MCF 10A (cell line): ENCODE results near the gene WNT7A. TPM values are rescaled to one million over a fixed set of nuclear protein-coding genes. Genes with fewer than 3 reads are reported as not detected.

ENCODE experiments used
- BruUV-seq: library from RNA; stranded (reverse); fragments of 400-500 nt; replicated peaks from 2 replicates; lab custom pipeline; 2021; lab: Mats Ljungman, UMichigan
- CTCF ChIA-PET: fragments of 300-600 bp; sonication (Branson Sonifier 250); formaldehyde crosslinking; extraction: SDS; loops from one replicate; lab custom pipeline; 2021; ENCODE audit warnings: antibody characterized with exemption, inconsistent platforms; lab: Yijun Ruan, JAX
- POLR2A ChIA-PET: fragments of 300-600, 350-650 bp; sonication (Branson Sonifier 250); formaldehyde crosslinking; extraction: SDS; loops from one replicate; lab custom pipeline; 2020; ENCODE audit warnings: antibody characterized with exemption, inconsistent platforms; lab: Yijun Ruan, JAX
- DNase-seq: peaks from one replicate; pipeline ENCODE4 v3.0.0-alpha.2; 2018; ENCODE audit not compliant: unreplicated experiment
- H3K27ac Mint-ChIP-seq: one replicate; pipeline ENCODE4 v1.8.0; 2022; ENCODE audit warnings: mild to moderate bottlenecking, low read depth, mixed read lengths; ENCODE audit not compliant: unreplicated experiment
- H3K27me3 Mint-ChIP-seq: one replicate; pipeline ENCODE4 v1.8.0; 2022; ENCODE audit warnings: mixed read lengths; ENCODE audit not compliant: insufficient read depth, unreplicated experiment
- H3K36me3 Mint-ChIP-seq: one replicate; pipeline ENCODE4 v1.8.0; 2022; ENCODE audit warnings: mild to moderate bottlenecking, moderate library complexity, mixed read lengths; ENCODE audit not compliant: insufficient read depth, unreplicated experiment
- H3K4me1 Mint-ChIP-seq: one replicate; pipeline ENCODE4 v1.8.0; 2022; ENCODE audit warnings: mixed read lengths; ENCODE audit not compliant: insufficient read depth, unreplicated experiment
- H3K4me3 Mint-ChIP-seq: one replicate; pipeline ENCODE4 v1.8.0; 2022; ENCODE audit warnings: mild to moderate bottlenecking, moderate library complexity, mixed read lengths; ENCODE audit not compliant: unreplicated experiment
- H3K9me3 Mint-ChIP-seq: one replicate; pipeline ENCODE4 v1.8.0; 2022; ENCODE audit warnings: mixed read lengths; ENCODE audit not compliant: unreplicated experiment
- intact Hi-C: fragments of 100-400 bp; cut with micrococcal nuclease; formaldehyde crosslinking; loops from 2 replicates; pipeline ENCODE4 v1.14.1; 2022
- total RNA-seq: library from RNA; stranded (reverse); gene quantifications from 2 replicates; pipeline ENCODE4 v1.2.3, GENCODE V29; 2022
- TF ChIP-seq, protein P1 (sequence below): fragments of 200-600 bp; IDR thresholded peaks from one replicate; pipeline ENCODE4 v1.8.0; 2022; ENCODE audit warnings: antibody characterized with exemption, mild to moderate bottlenecking; ENCODE audit not compliant: unreplicated experiment

Gene WNT7A
- total RNA-seq, 1 experiment from 2014 or later = 0.47 TPM

DNA sequence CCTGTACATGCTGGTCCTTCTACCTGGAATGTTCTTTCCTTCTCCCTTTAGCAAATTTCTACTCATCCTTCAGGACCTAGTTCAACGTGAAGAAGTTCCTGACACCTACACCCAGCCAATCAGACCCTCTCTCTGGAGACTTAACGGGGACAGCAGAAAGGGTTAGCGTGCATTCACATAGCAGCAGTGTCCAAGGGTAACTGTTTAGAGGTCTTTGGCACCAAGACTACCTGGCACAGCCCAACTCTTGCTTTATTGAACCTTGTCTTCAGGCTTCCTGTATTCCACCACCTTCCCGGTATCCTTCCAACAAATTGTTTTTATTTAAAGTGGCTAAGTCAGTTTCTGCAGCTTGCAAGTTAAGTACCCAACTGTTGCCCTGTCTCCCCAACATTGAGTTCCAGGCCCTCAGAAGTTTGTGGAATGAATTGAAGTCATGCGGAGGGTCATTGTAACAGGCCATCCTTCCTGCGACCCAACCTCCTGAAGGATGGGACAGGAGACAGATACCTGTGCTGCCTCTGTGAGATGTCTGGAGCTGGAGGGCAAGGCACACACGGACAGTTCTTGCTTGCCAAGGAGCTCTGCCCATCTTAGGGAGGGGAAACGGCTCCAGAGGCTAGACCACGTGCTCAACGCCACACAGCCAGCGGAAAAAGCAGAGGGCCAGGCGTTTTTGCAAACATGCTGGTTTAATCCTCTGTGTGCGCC lies 14.4 kb upstream of the WNT7A start:
- no peaks in the 10 kb centered on the region for H3K27me3 Mint-ChIP-seq
- CTCF ChIA-PET = interaction anchor here (0.6 to 5.0 kb wide), 9 partner anchors 9 to 758 kb away, joined by 3 to 80 read pairs (median 3); partner anchors contain the start of genes CHCHD4 and TMEM43
- no TSS peak for BruUV-seq
- POLR2A ChIA-PET = interaction anchor here (0.6 kb wide), 1 partner anchor 356 kb away, joined by 3 read pairs; no protein-coding TSS in a partner anchor
- peaks cover 9% of the 10 kb centered on the region for H3K4me1 Mint-ChIP-seq
- H3K4me3 Mint-ChIP-seq = no peak overlapping the region
- DNase-seq = no peak
- TF ChIP-seq, protein P1, sequence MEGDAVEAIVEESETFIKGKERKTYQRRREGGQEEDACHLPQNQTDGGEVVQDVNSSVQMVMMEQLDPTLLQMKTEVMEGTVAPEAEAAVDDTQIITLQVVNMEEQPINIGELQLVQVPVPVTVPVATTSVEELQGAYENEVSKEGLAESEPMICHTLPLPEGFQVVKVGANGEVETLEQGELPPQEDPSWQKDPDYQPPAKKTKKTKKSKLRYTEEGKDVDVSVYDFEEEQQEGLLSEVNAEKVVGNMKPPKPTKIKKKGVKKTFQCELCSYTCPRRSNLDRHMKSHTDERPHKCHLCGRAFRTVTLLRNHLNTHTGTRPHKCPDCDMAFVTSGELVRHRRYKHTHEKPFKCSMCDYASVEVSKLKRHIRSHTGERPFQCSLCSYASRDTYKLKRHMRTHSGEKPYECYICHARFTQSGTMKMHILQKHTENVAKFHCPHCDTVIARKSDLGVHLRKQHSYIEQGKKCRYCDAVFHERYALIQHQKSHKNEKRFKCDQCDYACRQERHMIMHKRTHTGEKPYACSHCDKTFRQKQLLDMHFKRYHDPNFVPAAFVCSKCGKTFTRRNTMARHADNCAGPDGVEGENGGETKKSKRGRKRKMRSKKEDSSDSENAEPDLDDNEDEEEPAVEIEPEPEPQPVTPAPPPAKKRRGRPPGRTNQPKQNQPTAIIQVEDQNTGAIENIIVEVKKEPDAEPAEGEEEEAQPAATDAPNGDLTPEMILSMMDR = no peak
- intact Hi-C loops = loop anchor here (10.0 kb wide), 1 partner anchor 651 kb away; the partner anchor contains the start of gene GRIP2
- peaks cover 1% of the 10 kb centered on the region for H3K9me3 Mint-ChIP-seq
- peaks cover 13% of the 10 kb centered on the region for H3K36me3 Mint-ChIP-seq
- H3K27ac Mint-ChIP-seq = no peak overlapping the region

DNA sequence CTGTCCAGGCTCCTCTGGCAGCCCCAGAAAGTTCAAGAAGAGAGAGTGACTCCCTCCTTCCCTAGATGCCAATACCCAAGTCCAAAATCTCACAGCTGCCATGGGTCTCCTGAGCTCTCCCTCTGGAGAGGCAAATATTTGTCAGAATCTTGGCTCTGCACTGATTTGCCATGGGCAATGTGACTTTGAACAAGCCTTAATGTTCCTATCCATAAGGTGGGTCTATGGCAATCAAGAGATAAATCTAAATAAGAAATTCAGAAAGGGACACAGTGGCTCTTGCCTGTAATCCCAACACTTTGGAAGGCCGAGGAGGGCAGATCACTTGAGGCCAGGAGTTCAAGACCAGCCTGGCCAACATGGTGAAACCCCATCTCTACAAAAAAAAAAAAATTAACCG lies 12.4 kb upstream of the WNT7A start:
- no TSS peak for BruUV-seq
- H3K9me3 Mint-ChIP-seq = no peaks in the 10 kb centered on the region
- H3K27me3 Mint-ChIP-seq = no peaks in the 10 kb centered on the region
- no peak for DNase-seq
- ChIA-PET CTCF (interaction anchor here (0.6 to 14.2 kb wide), 3 partner anchors 237 to 808 kb away, joined by 3 to 597 read pairs (median 3); no protein-coding TSS in a partner anchor), POLR2A (interaction anchor here (0.9 kb wide), 1 partner anchor 232 kb away, joined by 3 read pairs; the partner anchor contains the start of genes CHCHD4 and TMEM43)
- intact Hi-C loops = loop anchor here (10.0 kb wide), 1 partner anchor 652 kb away; the partner anchor contains the start of gene GRIP2
- H3K4me3 Mint-ChIP-seq = no peak overlapping the region
- H3K36me3 Mint-ChIP-seq = peaks cover 7% of the 10 kb centered on the region
- no peak overlapping the region for H3K27ac Mint-ChIP-seq
- H3K4me1 Mint-ChIP-seq = peaks cover 9% of the 10 kb centered on the region
- TF ChIP-seq, protein P1 = no peak

DNA sequence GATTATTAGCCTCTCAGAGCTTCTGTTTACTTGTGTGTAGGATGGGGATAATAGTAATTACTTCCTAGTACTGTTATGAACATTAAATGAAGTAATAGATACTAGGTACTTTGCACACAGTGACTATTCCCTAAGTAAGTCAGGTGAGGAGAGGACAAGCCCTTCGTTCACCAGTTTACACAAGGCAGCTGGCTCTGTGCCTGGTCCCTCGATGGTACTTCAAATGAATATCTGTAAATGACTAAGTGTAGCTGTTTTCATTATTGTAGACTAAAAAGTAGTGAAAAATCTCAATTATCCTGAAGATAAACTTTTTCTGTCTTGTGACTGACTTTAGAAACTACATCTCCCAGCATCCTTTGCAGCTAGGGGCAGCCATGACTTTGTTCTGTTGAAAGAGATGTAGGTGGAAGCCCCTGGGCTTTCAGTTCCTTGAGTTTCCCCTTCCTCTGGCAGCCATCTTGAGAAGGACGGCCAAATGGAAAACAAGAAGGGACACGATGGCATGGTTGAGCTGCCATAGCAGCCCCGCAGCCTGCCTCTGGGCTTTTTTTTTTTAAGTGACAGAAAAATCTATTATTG lies 11.7 kb upstream of the WNT7A start:
- ChIA-PET CTCF (interaction anchor here (0.6 to 14.2 kb wide), 5 partner anchors 11 to 1286 kb away, joined by 3 to 597 read pairs (median 4); partner anchors contain the start of gene WNT7A), POLR2A (interaction anchor here (0.6 to 2.1 kb wide), 6 partner anchors 232 to 924 kb away, joined by 3 to 9 read pairs (median 4); partner anchors contain the start of genes LSM3 and XPC)
- no peaks in the 10 kb centered on the region for H3K27me3 Mint-ChIP-seq
- H3K27ac Mint-ChIP-seq = no peak overlapping the region
- DNase-seq = peak; percentile 29
- BruUV-seq = no TSS peak
- TF ChIP-seq, protein P1 = no peak
- no peaks in the 10 kb centered on the region for H3K9me3 Mint-ChIP-seq
- H3K4me1 Mint-ChIP-seq = peaks cover 9% of the 10 kb centered on the region
- intact Hi-C loops = loop anchor here (10.0 kb wide), 1 partner anchor 653 kb away; the partner anchor contains the start of gene GRIP2
- H3K36me3 Mint-ChIP-seq = peaks cover 7% of the 10 kb centered on the region
- no peak overlapping the region for H3K4me3 Mint-ChIP-seq
